ENCODE results near the gene PTS.

Gene PTS

DNA sequence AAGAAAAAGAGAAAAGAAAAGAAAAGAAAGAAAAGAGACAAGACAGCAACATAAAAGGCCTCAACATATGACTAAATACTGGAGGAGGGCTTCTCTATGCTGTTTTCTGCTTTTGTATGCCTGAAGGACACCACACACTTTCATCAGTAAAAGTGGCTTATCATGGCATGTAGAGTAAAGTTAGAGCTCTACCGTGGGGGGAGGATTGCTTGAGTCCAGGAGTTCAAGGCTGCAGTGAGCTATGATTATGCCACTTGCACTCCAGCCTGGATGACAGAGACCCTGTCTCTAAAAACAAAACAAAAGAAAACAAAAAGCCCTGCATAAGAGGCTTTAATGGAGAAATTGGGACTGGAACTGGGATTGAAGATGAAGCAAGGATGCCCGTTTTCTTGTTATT, 5.7 kb downstream of the PTS start:
- no peaks in the 10 kb centered on the region for H3K9me3 ChIP-seq (ENCODE audit: control insufficient read depth in 2 of 2, low read length in 2 of 2)
- H3K4me1 ChIP-seq (ENCODE audit: control insufficient read depth, insufficient read depth, low read length) = peaks cover 8% of the 10 kb centered on the region
- H3K27me3 ChIP-seq (ENCODE audit: control insufficient read depth in 1 of 2, insufficient read depth in 2 of 2, low read length in 2 of 2) = no peaks in the 10 kb centered on the region
- peaks cover 24 to 32% of the 10 kb centered on the region in 2 donors for H3K36me3 ChIP-seq (ENCODE audit: control insufficient read depth in 2 of 2, insufficient read depth in 2 of 2, low read length in 2 of 2)
- no peak overlapping the region for H3K4me3 ChIP-seq (ENCODE audit: low read length in 2 of 2)
- no peak overlapping the region for H3K9ac ChIP-seq (ENCODE audit: low read length in 2 of 2)
- no peak overlapping the region for H3K27ac ChIP-seq (ENCODE audit: low read length)

DNA sequence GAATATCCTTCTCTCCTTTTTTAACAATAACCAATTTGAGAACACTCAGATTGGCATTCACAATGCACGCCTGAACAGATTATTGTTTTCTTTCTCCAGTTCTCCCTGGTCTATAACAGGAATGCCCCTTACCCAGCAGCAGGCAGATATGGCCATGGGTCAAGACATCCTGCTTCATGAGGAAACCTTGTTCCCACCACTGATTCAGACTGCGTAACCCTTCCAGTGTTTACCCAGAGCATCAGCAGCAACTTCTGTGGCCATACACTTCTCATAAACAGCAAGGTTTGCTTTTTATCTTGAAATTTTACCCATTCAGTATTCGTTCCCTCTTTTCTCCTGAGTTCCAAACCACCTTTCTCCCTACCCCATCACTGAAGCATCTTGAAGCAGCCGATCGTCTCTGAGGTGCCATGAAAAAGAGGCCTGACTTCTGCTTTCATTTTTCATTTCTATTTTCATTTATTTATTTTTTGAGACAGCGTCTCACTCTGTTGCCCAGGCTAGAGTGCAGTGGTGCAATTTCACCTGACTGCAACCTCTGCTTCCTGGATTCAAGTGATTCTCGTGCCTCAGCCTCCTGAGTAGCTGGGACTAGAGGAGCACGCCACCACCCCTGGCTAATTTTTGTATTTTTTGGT, 9.6 kb downstream of the PTS start:
- Histone ChIP-seq H3K27ac (ENCODE audit: low read length) (no peak overlapping the region), H3K36me3 (ENCODE audit: control insufficient read depth in 2 of 2, insufficient read depth in 2 of 2, low read length in 2 of 2) (peaks cover 25 to 29% of the 10 kb centered on the region in 2 donors)

DNA sequence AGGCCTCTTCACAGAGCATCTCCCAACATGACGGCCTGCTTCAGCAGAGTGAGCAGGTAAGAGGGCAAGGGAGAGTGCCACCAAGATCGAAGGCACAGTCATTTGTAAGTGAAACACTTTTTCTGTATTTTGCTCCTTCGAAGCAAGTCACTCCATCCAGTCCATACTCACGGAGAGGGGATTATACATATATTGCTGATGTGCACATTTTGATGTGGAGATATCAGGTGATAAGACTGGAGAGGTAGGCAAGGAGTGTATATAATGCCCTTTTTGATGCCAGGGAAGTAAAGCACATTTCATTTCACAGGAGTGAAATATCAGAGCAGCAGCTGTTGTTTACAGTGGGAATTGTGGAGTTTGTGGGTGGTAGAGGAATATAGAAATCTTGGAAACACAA, 11.2 kb downstream of the PTS start:
- H3K36me3 ChIP-seq (ENCODE audit: control insufficient read depth in 2 of 2, insufficient read depth in 2 of 2, low read length in 2 of 2) = peaks cover 22 to 25% of the 10 kb centered on the region in 2 donors
- no peak overlapping the region for H3K9ac ChIP-seq (ENCODE audit: low read length in 2 of 2)
- H3K27me3 ChIP-seq (ENCODE audit: control insufficient read depth in 1 of 2, insufficient read depth in 2 of 2, low read length in 2 of 2) = no peaks in the 10 kb centered on the region
- H3K4me1 ChIP-seq (ENCODE audit: control insufficient read depth, insufficient read depth, low read length) = no peaks in the 10 kb centered on the region
- no peak overlapping the region for H3K4me3 ChIP-seq (ENCODE audit: low read length in 2 of 2)
- no peak overlapping the region for H3K27ac ChIP-seq (ENCODE audit: low read length)
- no peaks in the 10 kb centered on the region for H3K9me3 ChIP-seq (ENCODE audit: control insufficient read depth in 2 of 2, low read length in 2 of 2)

More for the DNA sequence above, 9.6 kb downstream of the PTS start:
- no peak overlapping the region for H3K9ac ChIP-seq (ENCODE audit: low read length in 2 of 2)
- H3K4me3 ChIP-seq (ENCODE audit: low read length in 2 of 2) = no peak overlapping the region
- H3K4me1 ChIP-seq (ENCODE audit: control insufficient read depth, insufficient read depth, low read length) = no peaks in the 10 kb centered on the region
- H3K27me3 ChIP-seq (ENCODE audit: control insufficient read depth in 1 of 2, insufficient read depth in 2 of 2, low read length in 2 of 2) = no peaks in the 10 kb centered on the region
- H3K9me3 ChIP-seq (ENCODE audit: control insufficient read depth in 2 of 2, low read length in 2 of 2) = no peaks in the 10 kb centered on the region

DNA sequence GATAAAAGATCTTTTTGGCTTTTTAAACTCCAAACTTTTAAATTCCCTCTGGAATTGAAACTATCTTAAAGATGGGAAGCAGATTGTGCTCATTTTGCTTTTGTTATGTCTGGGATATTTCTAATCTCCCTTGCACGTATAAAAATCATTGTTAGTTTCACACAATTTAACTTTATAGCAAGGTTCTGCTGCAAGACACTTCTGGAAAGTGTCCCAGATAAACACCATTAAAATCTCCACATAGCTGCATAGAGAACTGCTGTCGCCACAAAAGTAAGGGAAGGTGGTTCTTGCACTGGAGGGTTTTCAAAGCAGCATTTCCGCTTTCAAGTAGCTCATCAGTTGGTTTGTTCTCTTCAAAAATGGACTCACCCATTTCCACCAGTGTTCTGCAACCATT, 11.8 kb downstream of the PTS start:
- no peaks in the 10 kb centered on the region for H3K27me3 ChIP-seq (ENCODE audit: control insufficient read depth in 1 of 2, insufficient read depth in 2 of 2, low read length in 2 of 2)
- no peaks in the 10 kb centered on the region for H3K4me1 ChIP-seq (ENCODE audit: control insufficient read depth, insufficient read depth, low read length)
- no peak overlapping the region for H3K9ac ChIP-seq (ENCODE audit: low read length in 2 of 2)
- no peaks in the 10 kb centered on the region for H3K9me3 ChIP-seq (ENCODE audit: control insufficient read depth in 2 of 2, low read length in 2 of 2)
- peaks cover 22 to 23% of the 10 kb centered on the region in 2 donors for H3K36me3 ChIP-seq (ENCODE audit: control insufficient read depth in 2 of 2, insufficient read depth in 2 of 2, low read length in 2 of 2)
- H3K27ac ChIP-seq (ENCODE audit: low read length) = no peak overlapping the region
- H3K4me3 ChIP-seq (ENCODE audit: low read length in 2 of 2) = no peak overlapping the region

DNA sequence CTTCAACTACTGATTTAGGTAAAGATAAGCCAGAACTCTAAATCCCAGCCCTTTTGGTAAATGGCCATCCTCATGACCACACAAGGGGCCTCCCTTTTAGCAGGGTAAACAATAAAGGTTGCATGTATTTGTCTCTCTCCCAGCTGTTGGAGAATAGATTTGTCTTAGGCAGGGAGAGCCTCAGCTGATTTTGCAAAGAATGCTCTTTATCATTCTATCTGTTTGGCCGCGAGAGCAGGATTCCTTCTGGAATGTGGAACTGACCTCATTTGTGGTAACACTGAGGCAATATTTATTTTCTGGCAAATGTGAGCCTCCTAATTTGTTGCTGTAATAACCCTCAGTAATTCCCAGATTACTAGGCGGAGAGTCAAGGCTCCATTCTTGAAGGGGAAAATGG, 15.3 kb downstream of the PTS start:
- Histone ChIP-seq H3K36me3 (ENCODE audit: control insufficient read depth in 2 of 2, insufficient read depth in 2 of 2, low read length in 2 of 2) (peaks cover 13 to 15% of the 10 kb centered on the region in 2 donors), H3K27ac (ENCODE audit: low read length) (no peak overlapping the region), H3K9ac (ENCODE audit: low read length in 2 of 2) (no peak overlapping the region)

DNA sequence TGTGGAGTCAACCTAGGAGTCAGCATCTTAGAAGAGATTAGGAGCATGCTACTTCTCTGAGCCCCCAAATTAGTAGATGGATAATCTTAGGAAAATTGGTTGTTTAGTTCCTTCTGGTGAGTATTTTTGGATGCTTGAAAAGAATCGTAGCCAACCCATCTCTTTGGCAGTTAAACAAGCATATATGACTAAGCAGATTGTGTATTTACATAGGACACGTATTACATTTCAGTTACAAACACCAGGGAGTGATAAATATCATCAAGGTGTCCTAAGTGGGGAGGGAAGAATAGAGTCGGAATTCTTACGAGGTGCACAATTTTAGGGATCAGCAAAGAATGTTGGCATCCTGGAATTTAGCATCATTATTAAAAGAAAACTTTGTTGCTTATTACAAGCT, 21.0 kb downstream of the PTS start:
- Histone ChIP-seq H3K36me3 (ENCODE audit: control insufficient read depth in 2 of 2, insufficient read depth in 2 of 2, low read length in 2 of 2) (no peaks in the 10 kb centered on the region), H3K9me3 (ENCODE audit: control insufficient read depth in 2 of 2, low read length in 2 of 2) (no peaks in the 10 kb centered on the region), H3K27me3 (ENCODE audit: control insufficient read depth in 1 of 2, insufficient read depth in 2 of 2, low read length in 2 of 2) (no peaks in the 10 kb centered on the region), H3K4me1 (ENCODE audit: control insufficient read depth, insufficient read depth, low read length) (no peaks in the 10 kb centered on the region), H3K9ac (ENCODE audit: low read length in 2 of 2) (no peak overlapping the region), H3K27ac (ENCODE audit: low read length) (no peak overlapping the region), H3K4me3 (ENCODE audit: low read length in 2 of 2) (no peak overlapping the region)

More for the DNA sequence above, 15.3 kb downstream of the PTS start:
- H3K9me3 ChIP-seq (ENCODE audit: control insufficient read depth in 2 of 2, low read length in 2 of 2) = no peaks in the 10 kb centered on the region
- H3K27me3 ChIP-seq (ENCODE audit: control insufficient read depth in 1 of 2, insufficient read depth in 2 of 2, low read length in 2 of 2) = no peaks in the 10 kb centered on the region
- H3K4me1 ChIP-seq (ENCODE audit: control insufficient read depth, insufficient read depth, low read length) = no peaks in the 10 kb centered on the region
- H3K4me3 ChIP-seq (ENCODE audit: low read length in 2 of 2) = no peak overlapping the region

DNA sequence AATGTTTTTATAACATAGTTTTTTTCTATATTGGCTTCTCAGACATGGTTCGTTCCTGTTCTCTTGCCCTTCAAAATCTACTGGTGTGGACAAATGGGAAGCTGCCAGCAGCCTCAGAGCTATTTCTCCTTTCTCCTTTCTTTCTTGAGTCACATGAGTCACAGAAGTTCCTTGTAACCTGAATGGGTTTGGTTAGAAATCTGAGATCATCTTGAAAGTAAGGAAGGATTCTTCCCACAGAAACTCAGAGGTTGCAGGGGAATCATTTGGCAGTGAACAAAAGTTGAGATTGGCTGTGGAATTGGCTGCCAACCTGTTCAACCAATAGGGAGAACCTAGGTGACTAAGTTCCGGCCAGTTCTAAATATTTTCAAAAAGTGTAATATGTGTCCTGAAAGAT, 22.0 kb downstream of the PTS start:
- H3K4me1 ChIP-seq (ENCODE audit: control insufficient read depth, insufficient read depth, low read length) = no peaks in the 10 kb centered on the region
- H3K9me3 ChIP-seq (ENCODE audit: control insufficient read depth in 2 of 2, low read length in 2 of 2) = no peaks in the 10 kb centered on the region
- no peaks in the 10 kb centered on the region for H3K27me3 ChIP-seq (ENCODE audit: control insufficient read depth in 1 of 2, insufficient read depth in 2 of 2, low read length in 2 of 2)
- H3K36me3 ChIP-seq (ENCODE audit: control insufficient read depth in 2 of 2, insufficient read depth in 2 of 2, low read length in 2 of 2) = no peaks in the 10 kb centered on the region
- H3K4me3 ChIP-seq (ENCODE audit: low read length in 2 of 2) = no peak overlapping the region
- H3K27ac ChIP-seq (ENCODE audit: low read length) = no peak overlapping the region
- no peak overlapping the region for H3K9ac ChIP-seq (ENCODE audit: low read length in 2 of 2)

DNA sequence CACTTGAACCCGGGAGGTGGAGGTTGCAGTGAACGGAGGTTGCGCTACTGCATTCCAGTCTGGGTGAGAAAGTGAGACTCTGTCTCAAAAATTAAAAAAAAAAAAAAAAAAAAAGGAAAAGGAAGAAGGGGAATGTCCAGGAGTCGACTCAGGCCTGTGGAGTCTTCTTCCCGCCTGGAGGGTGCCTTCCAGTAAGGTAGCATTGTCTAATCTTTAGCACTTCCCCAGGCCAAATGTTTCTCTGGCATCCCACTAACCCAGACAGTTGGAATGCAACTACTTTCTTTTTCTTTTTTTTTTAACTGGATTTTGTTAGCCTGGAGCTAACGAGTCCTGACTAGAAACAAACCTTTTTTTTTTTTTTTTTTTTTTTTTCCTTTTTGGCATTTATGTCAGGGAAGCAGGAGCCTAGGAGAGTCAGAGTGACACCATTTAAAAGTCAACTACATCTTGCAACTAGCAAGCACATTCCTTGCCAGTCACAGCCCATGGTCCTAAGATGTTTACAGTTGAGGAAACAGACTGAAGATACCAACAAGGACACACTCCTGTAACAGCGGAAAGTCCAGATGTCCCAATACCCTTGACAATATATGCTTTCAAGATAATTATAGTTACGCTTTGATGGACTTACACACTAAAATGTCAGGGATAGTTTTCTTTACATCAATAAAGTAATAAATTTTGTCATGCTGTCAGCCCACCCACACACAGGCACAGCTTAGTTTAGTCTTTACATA, 23.8 kb downstream of the PTS start:
- no peaks in the 10 kb centered on the region for H3K9me3 ChIP-seq (ENCODE audit: control insufficient read depth in 2 of 2, low read length in 2 of 2)
- H3K27me3 ChIP-seq (ENCODE audit: control insufficient read depth in 1 of 2, insufficient read depth in 2 of 2, low read length in 2 of 2) = no peaks in the 10 kb centered on the region
- no peaks in the 10 kb centered on the region for H3K36me3 ChIP-seq (ENCODE audit: control insufficient read depth in 2 of 2, insufficient read depth in 2 of 2, low read length in 2 of 2)
- H3K27ac ChIP-seq (ENCODE audit: low read length) = no peak overlapping the region
- H3K4me1 ChIP-seq (ENCODE audit: control insufficient read depth, insufficient read depth, low read length) = no peaks in the 10 kb centered on the region
- no peak overlapping the region for H3K4me3 ChIP-seq (ENCODE audit: low read length in 2 of 2)
- H3K9ac ChIP-seq (ENCODE audit: low read length in 2 of 2) = no peak overlapping the region

DNA sequence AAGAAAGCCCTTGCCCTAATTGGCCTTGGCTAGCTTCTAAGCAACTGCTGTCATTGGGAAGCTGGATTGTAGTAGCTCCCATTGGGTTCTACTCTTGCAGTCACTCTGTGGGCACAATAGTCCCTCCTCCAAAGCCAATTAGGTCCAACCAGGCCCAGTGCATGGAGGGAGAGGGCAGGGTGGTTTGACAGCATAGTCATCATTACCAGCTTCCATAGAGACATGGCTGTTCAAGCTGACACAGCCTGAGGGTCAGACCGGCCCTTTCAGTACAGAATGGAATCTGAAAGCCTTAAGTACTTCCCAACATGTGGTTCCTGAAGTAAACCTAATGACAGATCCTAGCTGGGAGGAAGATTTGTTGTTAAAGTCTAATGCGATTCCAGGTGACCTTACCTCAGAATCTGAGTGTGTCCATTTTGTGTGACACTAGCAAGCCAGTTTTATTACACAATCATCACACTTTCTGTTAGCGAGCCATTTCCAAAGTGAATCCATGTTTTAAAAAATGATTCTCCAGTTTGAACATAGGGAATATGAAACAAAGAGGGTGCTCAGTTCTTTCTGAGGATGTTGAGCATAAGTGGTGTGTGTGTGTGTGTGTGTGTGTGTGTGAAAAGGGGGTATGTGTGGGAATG, 27.5 kb downstream of the PTS start:
- H3K4me1 ChIP-seq (ENCODE audit: control insufficient read depth, insufficient read depth, low read length) = no peaks in the 10 kb centered on the region
- H3K4me3 ChIP-seq (ENCODE audit: low read length in 2 of 2) = no peak overlapping the region
- no peak overlapping the region for H3K9ac ChIP-seq (ENCODE audit: low read length in 2 of 2)
- H3K9me3 ChIP-seq (ENCODE audit: control insufficient read depth in 2 of 2, low read length in 2 of 2) = no peaks in the 10 kb centered on the region
- no peaks in the 10 kb centered on the region for H3K36me3 ChIP-seq (ENCODE audit: control insufficient read depth in 2 of 2, insufficient read depth in 2 of 2, low read length in 2 of 2)
- no peak overlapping the region for H3K27ac ChIP-seq (ENCODE audit: low read length)
- H3K27me3 ChIP-seq (ENCODE audit: control insufficient read depth in 1 of 2, insufficient read depth in 2 of 2, low read length in 2 of 2) = no peaks in the 10 kb centered on the region

DNA sequence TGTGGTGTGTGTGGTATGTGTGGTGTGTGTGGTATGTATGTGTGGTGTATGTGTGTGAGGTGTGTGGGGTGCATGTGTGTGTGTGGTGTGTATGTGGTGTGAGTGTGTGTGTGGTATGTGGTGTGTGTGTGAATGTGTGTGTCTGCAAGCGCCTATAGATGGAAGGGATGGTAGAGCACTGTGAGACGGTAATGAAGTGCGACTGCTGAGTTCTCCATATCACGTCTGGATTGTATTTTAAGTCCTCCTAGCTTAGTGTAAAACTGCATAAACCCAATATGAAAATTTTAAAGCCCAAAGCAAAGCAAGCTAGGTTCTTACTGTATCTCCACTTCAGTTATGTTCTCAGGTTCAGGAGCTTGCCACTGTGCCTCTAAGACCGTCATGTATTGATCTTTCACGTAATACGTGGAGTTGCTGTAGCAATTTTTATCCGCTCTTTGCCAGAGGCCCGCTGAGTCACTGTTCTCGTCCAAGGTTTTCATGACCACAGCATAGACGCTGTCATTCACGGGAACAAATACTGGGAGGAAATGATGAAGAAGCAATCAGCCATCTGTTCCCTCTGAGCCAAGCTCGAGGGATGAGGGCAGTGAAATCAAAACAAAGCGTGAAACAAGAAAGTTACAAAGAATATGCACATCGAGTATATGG, 29.0 kb downstream of the PTS start:
- no peaks in the 10 kb centered on the region for H3K36me3 ChIP-seq (ENCODE audit: control insufficient read depth in 2 of 2, insufficient read depth in 2 of 2, low read length in 2 of 2)
- H3K4me1 ChIP-seq (ENCODE audit: control insufficient read depth, insufficient read depth, low read length) = no peaks in the 10 kb centered on the region
- H3K4me3 ChIP-seq (ENCODE audit: low read length in 2 of 2) = no peak overlapping the region
- no peaks in the 10 kb centered on the region for H3K9me3 ChIP-seq (ENCODE audit: control insufficient read depth in 2 of 2, low read length in 2 of 2)
- no peak overlapping the region for H3K27ac ChIP-seq (ENCODE audit: low read length)
- no peak overlapping the region for H3K9ac ChIP-seq (ENCODE audit: low read length in 2 of 2)
- no peaks in the 10 kb centered on the region for H3K27me3 ChIP-seq (ENCODE audit: control insufficient read depth in 1 of 2, insufficient read depth in 2 of 2, low read length in 2 of 2)

Data from stomach smooth muscle (tissue), 2 donors.